Caco-2 (cell line): ENCODE measurements around the gene LGI2. TPM values are rescaled to one million over a fixed set of nuclear protein-coding genes. Genes with fewer than 3 reads are reported as not detected.

ENCODE experiments used
- BruUV-seq: library from RNA; stranded (reverse); fragments of 400-500 nt; replicated peaks from 2 replicates; lab custom pipeline; 2021; lab: Mats Ljungman, UMichigan
- CTCF ChIA-PET: fragments of 300-600 bp; sonication (Branson Sonifier 250); formaldehyde crosslinking; loops from one replicate; lab custom pipeline; 2022; ENCODE audit warnings: antibody characterized with exemption; lab: Charles Lee
- POLR2A ChIA-PET: fragments of 300-600 bp; sonication (Branson Sonifier 250); formaldehyde crosslinking; loops from one replicate; lab custom pipeline; 2022; ENCODE audit warnings: antibody characterized with exemption; lab: Charles Lee
- DNase-seq, 2 experiments: peaks; one replicate each; pipeline versions ENCODE4 v3.0.0 to v3.0.0-alpha.2; 2020 to 2022
- H3K27me3 ChIP-seq: replicated peaks from 2 replicates; pipeline ENCODE4 v1.6.0; 2011; ENCODE audit warnings: low read length; ENCODE audit not compliant: control insufficient read depth, insufficient read depth
- H3K36me3 ChIP-seq: 2 replicates; pipeline ENCODE4 v1.5.1; 2011; ENCODE audit warnings: low read length; ENCODE audit not compliant: control insufficient read depth, insufficient read depth
- H3K4me1 ChIP-seq: fragments of 250-450 bp; sonication (Bioruptor Pico); 2 replicates; pipeline ENCODE4 v1.5.1; 2020; ENCODE audit warnings: mild to moderate bottlenecking
- H3K4me3 ChIP-seq: 2 replicates; pipeline ENCODE4 v1.5.1; 2011; ENCODE audit warnings: low read depth, mild to moderate bottlenecking, control low read depth, low read length
- H3K9me3 ChIP-seq: fragments of 250-450 bp; sonication (Bioruptor Pico); 2 replicates; pipeline ENCODE4 v1.5.1; 2020; ENCODE audit warnings: mild to moderate bottlenecking, moderate library complexity
- H3K27ac Mint-ChIP-seq: one replicate; pipeline ENCODE4 v1.8.0; 2022; ENCODE audit warnings: mixed read lengths; ENCODE audit not compliant: unreplicated experiment
- H3K27me3 Mint-ChIP-seq: one replicate; pipeline ENCODE4 v1.8.0; 2022; ENCODE audit warnings: mixed read lengths; ENCODE audit not compliant: insufficient read depth, unreplicated experiment
- H3K36me3 Mint-ChIP-seq: one replicate; pipeline ENCODE4 v1.8.0; 2022; ENCODE audit warnings: mild to moderate bottlenecking, mixed read lengths; ENCODE audit not compliant: insufficient read depth, unreplicated experiment
- H3K4me1 Mint-ChIP-seq: one replicate; pipeline ENCODE4 v1.8.0; 2022; ENCODE audit warnings: low read depth, mixed read lengths; ENCODE audit not compliant: unreplicated experiment
- H3K4me3 Mint-ChIP-seq: one replicate; pipeline ENCODE4 v1.8.0; 2022; ENCODE audit warnings: mild to moderate bottlenecking, moderate library complexity, mixed read lengths; ENCODE audit not compliant: unreplicated experiment
- H3K9me3 Mint-ChIP-seq: one replicate; pipeline ENCODE4 v1.8.0; 2022; ENCODE audit warnings: mixed read lengths; ENCODE audit not compliant: unreplicated experiment
- CTCF ChIP-seq, 2 experiments: fragments of 200-600 bp in 1 of 2; IDR thresholded peaks; 1 replicate in 1 of 2; 2 replicates in 1 of 2; pipeline versions ENCODE4 v1.5.1 to v1.8.0; 2011 to 2022; ENCODE audit warnings: antibody characterized with exemption in 1 of 2, control low read depth in 1 of 2, inconsistent platforms in 1 of 2, low read depth in 1 of 2, low read length in 1 of 2, mild to moderate bottlenecking in 1 of 2, moderate library complexity in 1 of 2; ENCODE audit not compliant: insufficient read depth in 1 of 2, severe bottlenecking in 1 of 2, unreplicated experiment in 1 of 2
- intact Hi-C: fragments of 100-400 bp; cut with micrococcal nuclease; formaldehyde crosslinking; loops from one replicate; pipeline ENCODE4 v1.10.0; 2022; ENCODE audit not compliant: unreplicated experiment
- total RNA-seq: library from RNA; stranded (reverse); gene quantifications from 2 replicates; pipeline ENCODE4 v1.2.3, GENCODE V29; 2022

Gene LGI2
- total RNA-seq, 1 experiment from 2014 or later = 7.5 TPM

GRCh38 chr4:25070545-25070944 is 39.8 kb upstream of the LGI2 start:
- Histone ChIP-seq H3K4me3 (no peak overlapping the region), H3K27me3 (no peaks in the 10 kb centered on the region), H3K9me3 (no peaks in the 10 kb centered on the region), H3K4me1 (peaks cover 20% of the 10 kb centered on the region), H3K36me3 (no peaks in the 10 kb centered on the region)
- H3K27ac Mint-ChIP-seq = no peak overlapping the region
- H3K27me3 Mint-ChIP-seq = no peaks in the 10 kb centered on the region
- no peak overlapping the region for H3K4me3 Mint-ChIP-seq
- ChIA-PET POLR2A (no interaction called here), CTCF (interaction anchor here (0.6 kb wide), 1 partner anchor 1181 kb away, joined by 4 read pairs; no protein-coding TSS in a partner anchor)
- DNase-seq = no peak
- intact Hi-C loops = no loop called here
- H3K36me3 Mint-ChIP-seq = no peaks in the 10 kb centered on the region
- peaks cover 10% of the 10 kb centered on the region for H3K4me1 Mint-ChIP-seq
- H3K9me3 Mint-ChIP-seq = peaks cover 10% of the 10 kb centered on the region
- TF ChIP-seq CTCF (IDR thresholded peaks at IDR 0.05; ENCODE audit: insufficient read depth in 1 of 2, low read depth in 1 of 2, low read length in 1 of 2, severe bottlenecking in 1 of 2, unreplicated experiment in 1 of 2) = no peak
- BruUV-seq = no TSS peak

- DNase-seq = peak; percentile 61 to 68
- Mint-ChIP-seq H3K4me3 (no peak overlapping the region), H3K27ac (peak overlapping the region; percentile 92)
Observed at GRCh38 chr4:25069014-25069413, 38.3 kb upstream of the LGI2 start.

GRCh38 chr4:25068386-25068785 is 37.6 kb upstream of the LGI2 start:
- Histone ChIP-seq H3K4me1 (peaks cover 23% of the 10 kb centered on the region), H3K9me3 (peaks cover 5% of the 10 kb centered on the region; the same call in 1 of the 2 replicates), H3K27me3 (no peaks in the 10 kb centered on the region), H3K36me3 (no peaks in the 10 kb centered on the region), H3K4me3 (no peak overlapping the region)
- Mint-ChIP-seq H3K4me1 (peaks cover 10% of the 10 kb centered on the region), H3K36me3 (no peaks in the 10 kb centered on the region), H3K9me3 (peaks cover 10% of the 10 kb centered on the region), H3K27me3 (no peaks in the 10 kb centered on the region), H3K27ac (peak overlapping the region; percentile 92), H3K4me3 (no peak overlapping the region)
- TF ChIP-seq CTCF (IDR thresholded peaks at IDR 0.05; ENCODE audit: insufficient read depth in 1 of 2, low read depth in 1 of 2, low read length in 1 of 2, severe bottlenecking in 1 of 2, unreplicated experiment in 1 of 2) = no peak
- no TSS peak for BruUV-seq
- ChIA-PET CTCF (interaction anchor here (0.6 kb wide), 1 partner anchor 93 kb away, joined by 3 read pairs; no protein-coding TSS in a partner anchor), POLR2A (interaction anchor here (0.5 to 1.1 kb wide), 3 partner anchors 93 to 596 kb away, joined by 4 to 7 read pairs (median 4); no protein-coding TSS in a partner anchor)
- DNase-seq = no peak
- intact Hi-C loops = loop anchor here (5.0 kb wide), 1 partner anchor 86 kb away; no protein-coding TSS in a partner anchor

More at GRCh38 chr4:25069014-25069413, 38.3 kb upstream of the LGI2 start:
- Histone ChIP-seq H3K4me1 (peaks cover 23% of the 10 kb centered on the region), H3K4me3 (no peak overlapping the region), H3K36me3 (no peaks in the 10 kb centered on the region), H3K27me3 (no peaks in the 10 kb centered on the region), H3K9me3 (peaks cover 5% of the 10 kb centered on the region; the same call in 1 of the 2 replicates)
- Mint-ChIP-seq H3K4me1 (peaks cover 10% of the 10 kb centered on the region), H3K27me3 (no peaks in the 10 kb centered on the region), H3K9me3 (peaks cover 10% of the 10 kb centered on the region), H3K36me3 (no peaks in the 10 kb centered on the region)
- no peak for TF ChIP-seq CTCF (IDR thresholded peaks at IDR 0.05; ENCODE audit: insufficient read depth in 1 of 2, low read depth in 1 of 2, low read length in 1 of 2, severe bottlenecking in 1 of 2, unreplicated experiment in 1 of 2)
- no TSS peak for BruUV-seq
- CTCF ChIA-PET = interaction anchor here (0.6 kb wide), 2 partner anchors 92 to 596 kb away, joined by 3 read pairs; no protein-coding TSS in a partner anchor
- intact Hi-C loops = loop anchor here (5.0 kb wide), 1 partner anchor 87 kb away; no protein-coding TSS in a partner anchor
- POLR2A ChIA-PET = interaction anchor here (0.5 to 1.1 kb wide), 3 partner anchors 92 to 596 kb away, joined by 4 to 7 read pairs (median 4); no protein-coding TSS in a partner anchor
